ENCODE data around the gene SET.
"Not testable (repeated sequence)": the region's sequence is repeated elsewhere in the genome, so short reads cannot be mapped to it uniquely, and the experiment has no call there.

Gene SET

GRCh38 chr9:128687453-128687852 lies 1.6 kb upstream of the SET start:
- DNase-seq = no peak

DNA sequence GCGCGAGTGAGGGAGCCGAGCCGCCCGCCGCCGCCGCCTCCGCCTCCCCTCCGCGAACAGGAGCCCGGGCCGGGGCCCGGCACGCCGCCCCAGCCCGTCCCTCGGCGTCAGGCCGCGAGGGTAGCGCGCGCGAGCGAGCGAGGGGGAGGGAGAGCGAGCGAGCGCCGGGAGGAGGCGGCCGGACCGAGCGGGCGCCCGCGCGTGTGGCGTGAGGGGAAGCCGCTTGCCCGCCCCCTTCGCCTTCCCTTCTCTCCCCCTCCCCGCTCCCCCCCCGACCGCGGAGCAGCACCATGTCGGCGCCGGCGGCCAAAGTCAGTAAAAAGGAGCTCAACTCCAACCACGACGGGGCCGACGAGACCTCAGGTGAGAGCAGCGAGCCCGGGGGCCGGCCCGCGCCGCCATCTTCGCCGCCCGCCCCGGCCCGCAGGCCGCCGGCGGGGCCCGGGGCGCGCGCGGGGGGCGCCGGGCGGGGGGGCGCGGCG lies 312 bp downstream of the SET start:
- peak; percentile 44 to 63 (median 58) for DNase-seq

- DNase-seq = peak; percentile 26 to 49 (median 41)
Measured at GRCh38 chr9:128689820-128690683, 1.0 kb downstream of the SET start.

GRCh38 chr9:128690684-128691034 lies 1.6 kb downstream of the SET start:
- DNase-seq = no peak

- DNase-seq = not testable (repeated sequence)
Measured at GRCh38 chr9:128693738-128694137, 4.7 kb downstream of the SET start.

- DNase-seq = no peak
Measured at GRCh38 chr9:128694344-128694743, 5.3 kb downstream of the SET start.

DNA sequence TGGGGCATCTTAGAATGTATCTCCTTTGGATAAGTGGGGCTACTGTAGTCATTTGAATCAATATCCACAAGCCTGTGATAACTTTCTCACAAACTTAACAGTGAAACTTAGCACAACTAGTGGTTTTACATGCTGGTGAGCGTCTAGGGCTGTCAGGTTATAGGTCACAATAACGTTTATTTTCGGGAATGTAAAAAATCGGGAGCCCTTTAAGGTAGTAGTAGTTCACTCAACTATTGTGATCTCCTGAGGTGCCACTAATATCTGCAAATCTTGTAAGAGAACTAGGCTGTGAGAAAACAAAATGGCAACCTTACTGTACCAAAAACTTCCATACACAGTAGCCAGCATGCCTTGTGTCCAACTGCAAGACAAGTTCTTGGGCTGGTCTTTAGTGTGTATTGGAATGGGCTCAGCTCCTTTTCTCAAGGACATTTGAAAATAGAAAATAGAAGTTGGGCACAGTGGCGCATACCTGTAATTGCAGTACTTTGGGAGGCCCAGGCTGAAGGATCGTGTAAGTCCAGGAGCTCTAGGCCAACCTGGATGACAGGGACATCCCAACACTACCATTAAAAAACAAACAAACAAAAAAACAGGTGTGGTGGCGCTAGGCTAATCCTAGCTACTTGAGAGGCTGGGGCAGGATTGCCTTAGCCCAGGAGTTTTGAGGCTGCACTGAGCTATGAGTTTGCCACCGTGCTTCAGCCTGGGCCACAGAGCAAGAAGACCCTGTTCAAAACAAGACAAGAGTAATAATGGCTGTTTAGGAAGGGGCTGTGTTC lies 8.1 kb downstream of the SET start:
- no peak for DNase-seq

DNA sequence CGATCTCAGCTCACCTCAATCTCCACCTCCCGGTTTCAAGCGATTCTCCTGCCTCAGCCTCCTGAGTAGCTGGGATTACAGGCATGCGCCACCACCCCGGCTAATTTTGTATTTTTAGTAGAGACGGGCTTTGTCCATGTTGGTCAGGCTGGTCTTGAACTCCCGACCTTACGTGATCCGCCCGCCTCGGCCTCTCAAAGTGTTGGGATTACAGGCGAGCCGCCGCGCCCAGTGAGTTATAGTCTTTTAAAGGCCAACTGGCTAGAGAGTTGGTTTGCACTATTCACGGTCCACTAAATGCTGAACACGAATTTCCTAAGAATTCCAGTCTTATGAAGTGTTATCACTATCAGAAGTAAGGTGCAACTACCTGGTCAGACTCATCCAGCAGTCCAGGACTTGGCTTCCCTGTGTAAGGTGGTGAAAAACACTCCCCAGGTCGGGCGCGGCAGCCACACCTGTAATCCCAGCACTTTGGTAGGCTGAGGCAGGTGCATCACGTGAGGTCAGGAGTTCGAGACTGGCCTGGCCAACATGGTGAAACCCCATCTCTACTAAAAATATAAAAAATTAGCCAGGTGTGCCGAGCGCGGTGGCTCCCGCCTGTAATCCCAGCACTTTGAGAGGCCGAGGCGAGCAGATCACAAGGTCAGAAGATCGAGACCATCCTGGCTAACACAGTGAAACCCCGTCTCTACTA lies 10.2 kb downstream of the SET start:
- DNase-seq = not testable (repeated sequence)

- no peak for DNase-seq
Measured at GRCh38 chr9:128701227-128701854, 12.3 kb downstream of the SET start.

DNA sequence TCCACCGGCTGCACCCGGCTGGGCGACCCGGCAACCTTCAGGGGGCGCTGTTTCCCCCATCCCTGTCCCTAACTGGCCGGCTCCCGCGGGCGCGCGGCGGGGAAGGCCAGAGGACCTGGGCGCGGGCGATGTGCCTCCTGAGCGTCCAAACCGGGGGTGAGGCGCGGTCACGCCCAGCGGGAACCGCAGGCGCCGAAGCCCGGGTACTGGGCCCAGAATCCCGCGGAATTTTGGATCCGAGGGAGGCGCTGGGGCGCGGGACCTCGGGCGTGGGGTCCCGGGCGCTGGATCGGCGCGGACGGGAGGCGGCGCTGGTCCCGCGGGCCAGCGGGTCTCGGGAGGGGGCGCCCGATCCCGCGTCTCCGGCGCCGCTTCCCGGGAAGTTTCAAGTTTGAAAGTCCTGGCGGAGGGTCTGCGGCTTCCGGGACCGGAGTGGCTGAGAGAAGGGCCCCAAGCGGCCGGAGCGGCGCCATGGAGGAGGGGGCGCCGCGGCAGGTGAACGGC lies 13.5 kb downstream of the SET start, which contains the start of gene PKN3:
Gene PKN3 (plus strand): TSS at position 59 of the 504 bp plus-strand sequence. CDS start 413 bp downstream, at position 472.
- DNase-seq = peak; percentile 68 to 85 (median 76)

GRCh38 chr9:128702949-128703615 lies 14.1 kb downstream of the SET start:
- DNase-seq = no peak

DNA sequence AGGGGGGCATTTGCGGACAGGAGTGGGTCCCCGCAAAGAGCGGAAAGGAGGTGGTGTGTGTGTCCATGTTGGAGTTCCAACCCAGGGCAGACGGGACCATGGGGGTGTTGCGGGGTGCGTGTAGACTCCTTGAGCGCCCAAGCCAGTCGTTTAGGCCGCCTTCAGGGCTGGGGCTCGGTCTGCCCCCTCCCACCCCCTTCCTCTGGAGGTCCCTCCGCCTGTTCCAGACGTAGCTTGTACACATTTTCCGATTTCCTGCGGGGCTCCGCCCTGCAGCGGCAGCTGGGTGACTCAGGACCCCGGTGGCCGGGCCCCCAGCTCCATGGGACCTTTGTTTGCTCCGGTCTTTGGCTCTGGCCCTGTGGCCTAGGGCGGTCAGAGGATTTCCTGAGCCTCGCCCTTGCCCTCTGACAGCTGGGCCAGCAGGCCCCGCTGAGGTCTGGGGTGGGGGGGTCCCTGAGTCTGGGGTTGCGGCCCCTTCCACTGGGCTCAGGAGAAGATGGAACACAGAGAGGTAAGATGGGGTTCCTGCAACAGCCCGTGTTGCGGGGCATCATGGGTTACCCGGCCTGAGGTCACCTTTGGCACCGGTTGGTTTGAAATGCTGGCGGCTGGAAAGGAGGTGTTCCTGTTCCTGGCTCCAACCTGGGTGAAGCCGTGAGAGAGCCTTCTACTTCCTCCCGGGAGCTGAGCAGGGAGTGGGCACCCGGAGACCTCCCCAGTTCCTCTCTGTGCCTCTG lies 14.8 kb downstream of the SET start:
- no peak for DNase-seq

- no peak for DNase-seq
Measured at GRCh38 chr9:128704356-128704670, 15.3 kb downstream of the SET start.

GRCh38 chr9:128705051-128705965 lies 16.3 kb downstream of the SET start:
- no peak for DNase-seq

GRCh38 chr9:128706045-128706444 lies 17.0 kb downstream of the SET start:
- DNase-seq = no peak

DNA sequence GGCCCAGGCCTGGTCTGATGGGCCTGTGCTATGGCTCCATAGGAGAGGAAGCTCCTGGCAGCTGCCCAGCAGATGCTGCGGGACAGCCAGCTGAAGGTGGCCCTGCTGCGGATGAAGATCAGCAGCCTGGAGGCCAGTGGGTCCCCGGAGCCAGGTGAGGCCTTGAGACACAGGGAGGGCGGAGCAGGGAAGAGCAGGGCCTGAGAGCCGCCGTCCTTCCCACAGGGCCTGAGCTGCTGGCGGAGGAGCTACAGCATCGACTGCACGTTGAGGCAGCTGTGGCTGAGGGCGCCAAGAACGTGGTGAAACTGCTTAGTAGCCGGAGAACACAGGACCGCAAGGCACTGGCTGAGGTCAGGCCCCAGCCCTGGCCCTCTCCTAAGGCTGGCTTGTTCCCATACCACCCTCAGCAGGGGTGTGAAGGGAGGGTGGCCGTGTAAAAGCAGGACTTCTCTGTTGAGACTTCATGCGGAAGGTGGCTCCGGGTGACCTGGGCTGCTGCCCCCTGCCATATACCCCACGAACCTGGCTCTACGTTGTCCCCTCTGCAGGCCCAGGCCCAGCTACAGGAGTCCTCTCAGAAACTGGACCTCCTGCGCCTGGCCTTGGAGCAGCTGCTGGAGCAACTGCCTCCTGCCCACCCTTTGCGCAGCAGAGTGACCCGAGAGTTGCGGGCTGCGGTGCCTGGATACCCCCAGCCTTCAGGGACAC lies 17.8 kb downstream of the SET start:
- no peak for DNase-seq

GRCh38 chr9:128707446-128707845 lies 18.4 kb downstream of the SET start:
- DNase-seq = no peak

DNA sequence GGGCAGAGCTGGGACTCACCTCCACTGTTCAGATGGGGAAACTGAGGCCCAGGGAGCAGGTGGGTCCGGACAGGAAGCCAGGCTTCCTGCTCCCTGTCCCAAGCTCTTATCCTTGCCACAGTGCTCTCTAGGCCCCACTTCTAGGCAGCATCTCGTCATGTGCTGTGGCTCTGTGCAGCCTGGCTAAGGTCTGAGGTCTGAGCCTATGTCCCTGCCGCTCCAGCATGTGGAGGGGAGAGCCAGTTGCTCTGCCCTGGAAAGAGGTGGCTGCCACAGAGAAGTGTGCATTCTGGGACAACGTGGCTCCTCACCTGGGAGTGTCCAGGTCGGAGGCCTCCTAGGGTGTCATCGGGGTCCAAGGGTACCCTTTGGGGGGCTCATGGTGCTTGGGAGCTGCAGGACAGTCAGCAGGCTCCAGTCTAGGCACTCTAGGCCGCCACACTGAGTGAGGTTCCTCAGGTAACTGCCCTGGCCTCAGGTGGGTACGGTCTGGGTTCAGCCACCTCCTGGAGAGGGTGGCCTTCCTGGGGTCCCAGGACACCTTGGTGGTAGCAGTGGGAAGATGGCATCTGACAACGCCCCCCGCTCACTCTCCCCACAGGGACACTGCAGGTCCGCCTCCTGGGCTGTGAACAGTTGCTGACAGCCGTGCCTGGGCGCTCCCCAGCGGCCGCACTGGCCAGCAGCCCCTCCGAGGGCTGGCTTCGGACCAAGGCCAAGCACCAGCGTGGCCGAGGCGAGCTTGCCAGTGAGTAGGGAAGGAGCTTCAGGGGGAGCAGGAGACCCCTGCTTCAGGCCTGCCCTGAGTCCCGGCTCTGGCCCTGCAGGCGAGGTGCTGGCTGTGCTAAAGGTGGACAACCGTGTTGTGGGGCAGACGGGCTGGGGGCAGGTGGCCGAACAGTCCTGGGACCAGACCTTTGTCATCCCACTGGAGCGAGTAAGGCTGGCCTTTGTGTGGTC lies 23.7 kb downstream of the SET start:
- no peak for DNase-seq
